Measurements from ENCODE around the gene RGS9. TPM values are rescaled to one million over a fixed set of nuclear protein-coding genes. Genes with fewer than 3 reads are reported as not detected.

The RGS9 gene
- total and polyA plus RNA-seq, 2 experiments from 2014 or later, result 3.1 to 3.3 TPM

- H3K4me2 ChIP-seq, result no peak overlapping the region
- TF ChIP-seq, protein P1, sequence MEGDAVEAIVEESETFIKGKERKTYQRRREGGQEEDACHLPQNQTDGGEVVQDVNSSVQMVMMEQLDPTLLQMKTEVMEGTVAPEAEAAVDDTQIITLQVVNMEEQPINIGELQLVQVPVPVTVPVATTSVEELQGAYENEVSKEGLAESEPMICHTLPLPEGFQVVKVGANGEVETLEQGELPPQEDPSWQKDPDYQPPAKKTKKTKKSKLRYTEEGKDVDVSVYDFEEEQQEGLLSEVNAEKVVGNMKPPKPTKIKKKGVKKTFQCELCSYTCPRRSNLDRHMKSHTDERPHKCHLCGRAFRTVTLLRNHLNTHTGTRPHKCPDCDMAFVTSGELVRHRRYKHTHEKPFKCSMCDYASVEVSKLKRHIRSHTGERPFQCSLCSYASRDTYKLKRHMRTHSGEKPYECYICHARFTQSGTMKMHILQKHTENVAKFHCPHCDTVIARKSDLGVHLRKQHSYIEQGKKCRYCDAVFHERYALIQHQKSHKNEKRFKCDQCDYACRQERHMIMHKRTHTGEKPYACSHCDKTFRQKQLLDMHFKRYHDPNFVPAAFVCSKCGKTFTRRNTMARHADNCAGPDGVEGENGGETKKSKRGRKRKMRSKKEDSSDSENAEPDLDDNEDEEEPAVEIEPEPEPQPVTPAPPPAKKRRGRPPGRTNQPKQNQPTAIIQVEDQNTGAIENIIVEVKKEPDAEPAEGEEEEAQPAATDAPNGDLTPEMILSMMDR (IDR thresholded peaks at IDR 0.05; ENCODE audit: poor library complexity), result no peak
- TF ChIP-seq EZH2 (IDR thresholded peaks at IDR 0.05; ENCODE audit: borderline replicate concordance), result no peak
- no peak for TF ChIP-seq EZH2phosphoT487 (IDR thresholded peaks at IDR 0.05; ENCODE audit: low read depth, severe bottlenecking, unreplicated experiment)
These were observed 33.3 kb upstream of the RGS9 start for GRCh38 chr17:65103896-65104295.

DNA sequence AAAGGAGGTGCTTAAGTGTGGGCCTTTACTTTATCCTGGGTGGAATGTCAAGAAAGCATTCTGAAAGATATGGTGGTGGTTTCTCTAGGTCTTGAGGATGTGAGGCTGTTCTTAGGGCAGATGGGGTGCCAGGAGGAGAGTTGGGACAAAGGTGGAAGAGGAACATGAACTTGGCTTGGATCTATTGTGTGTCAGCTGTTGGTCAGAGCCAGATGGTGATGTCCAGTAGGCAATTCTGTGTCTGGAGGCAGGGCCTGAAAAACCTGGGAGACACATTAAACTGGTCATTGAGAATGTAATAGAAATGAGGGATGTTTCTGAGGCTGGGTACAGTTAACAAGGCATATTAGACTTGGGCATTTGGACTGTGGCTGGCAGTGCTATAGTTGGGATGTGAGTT is 32.6 kb upstream of the RGS9 start:
- H2AFZ ChIP-seq, result no peak overlapping the region
- no peak for DNase-seq (ENCODE audit: low spot score)
- H3K36me3 ChIP-seq (replicated peaks; ENCODE audit: insufficient read depth, low read depth), result no peaks in the 10 kb centered on the region
- no peaks in the 10 kb centered on the region for H3K79me2 ChIP-seq
- no peak overlapping the region for H3K27ac ChIP-seq
- no peak for TF ChIP-seq EZH2phosphoT487 (IDR thresholded peaks at IDR 0.05; ENCODE audit: low read depth, severe bottlenecking, unreplicated experiment)
- TF ChIP-seq, protein P1 (IDR thresholded peaks at IDR 0.05; ENCODE audit: poor library complexity), result no peak
- no peaks in the 10 kb centered on the region for H4K20me1 ChIP-seq (ENCODE audit: insufficient read depth, poor library complexity, severe bottlenecking)
- peaks cover 10% of the 10 kb centered on the region for H3K4me1 ChIP-seq (ENCODE audit: insufficient read depth)
- no peaks in the 10 kb centered on the region for H3K27me3 ChIP-seq
- H3K9me2 ChIP-seq (replicated peaks; ENCODE audit: insufficient read depth), result no peaks in the 10 kb centered on the region
- H3K4me2 ChIP-seq, result no peak overlapping the region
- H3K4me3 ChIP-seq, result no peak overlapping the region
- no peaks in the 10 kb centered on the region for H3K9me3 ChIP-seq (ENCODE audit: low read depth)

More at GRCh38 chr17:65103896-65104295, 33.3 kb upstream of the RGS9 start:
- Histone ChIP-seq H3K27ac (no peak overlapping the region), H3K4me3 (no peak overlapping the region), H3K36me3 (replicated peaks; ENCODE audit: insufficient read depth, low read depth) (no peaks in the 10 kb centered on the region), H3K9me3 (ENCODE audit: low read depth) (no peaks in the 10 kb centered on the region), H2AFZ (no peak overlapping the region), H3K9me2 (replicated peaks; ENCODE audit: insufficient read depth) (no peaks in the 10 kb centered on the region), H3K27me3 (no peaks in the 10 kb centered on the region), H3K79me2 (no peaks in the 10 kb centered on the region), H4K20me1 (ENCODE audit: insufficient read depth, poor library complexity, severe bottlenecking) (no peaks in the 10 kb centered on the region), H3K4me1 (ENCODE audit: insufficient read depth) (peaks cover 10% of the 10 kb centered on the region)
- WGBS (ENCODE audit: low lambda C conversion rate, missing lambda C conversion rate), result 75% methylated on average over 5 of the region's 5 CpGs
- no peak for DNase-seq (ENCODE audit: low spot score)

GRCh38 chr17:65104973-65105372 is 32.2 kb upstream of the RGS9 start:
- peaks cover 8% of the 10 kb centered on the region for H3K4me1 ChIP-seq (ENCODE audit: insufficient read depth)
- no peaks in the 10 kb centered on the region for H3K36me3 ChIP-seq (replicated peaks; ENCODE audit: insufficient read depth, low read depth)
- H3K4me2 ChIP-seq, result no peak overlapping the region
- H3K9me3 ChIP-seq (ENCODE audit: low read depth), result no peaks in the 10 kb centered on the region
- no peaks in the 10 kb centered on the region for H4K20me1 ChIP-seq (ENCODE audit: insufficient read depth, poor library complexity, severe bottlenecking)
- H3K79me2 ChIP-seq, result no peaks in the 10 kb centered on the region
- WGBS (ENCODE audit: low lambda C conversion rate, missing lambda C conversion rate), result 79% methylated on average over 6 of the region's 6 CpGs
- no peak overlapping the region for H3K27ac ChIP-seq
- H3K4me3 ChIP-seq, result no peak overlapping the region
- H3K9me2 ChIP-seq (replicated peaks; ENCODE audit: insufficient read depth), result no peaks in the 10 kb centered on the region
- no peaks in the 10 kb centered on the region for H3K27me3 ChIP-seq
- no peak for DNase-seq (ENCODE audit: low spot score)
- H2AFZ ChIP-seq, result no peak overlapping the region
- no peak for TF ChIP-seq EZH2 (IDR thresholded peaks at IDR 0.05; ENCODE audit: borderline replicate concordance)
- TF ChIP-seq EZH2phosphoT487 (IDR thresholded peaks at IDR 0.05; ENCODE audit: low read depth, severe bottlenecking, unreplicated experiment), result no peak
- TF ChIP-seq, protein P1 (IDR thresholded peaks at IDR 0.05; ENCODE audit: poor library complexity), result no peak

DNA sequence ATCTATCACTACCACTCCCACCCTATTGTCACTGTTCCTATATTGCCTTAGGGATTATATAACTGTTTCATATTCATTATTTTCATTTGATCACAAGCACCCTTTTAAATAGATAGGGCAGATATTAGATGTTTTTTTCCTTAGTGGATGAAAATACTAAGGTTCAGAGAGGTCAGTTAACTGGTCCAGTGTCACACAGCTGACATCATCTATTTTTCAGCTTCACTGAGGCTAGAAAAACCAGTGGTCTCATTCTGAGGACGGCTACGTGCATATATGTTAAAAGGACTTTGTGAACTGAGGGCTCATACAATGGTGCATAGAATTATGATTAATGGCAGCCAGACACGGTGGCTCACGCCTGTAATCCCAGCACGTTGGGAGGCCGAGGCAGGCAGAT is 29.0 kb upstream of the RGS9 start:
- Histone ChIP-seq H3K27ac (no peak overlapping the region), H3K27me3 (no peaks in the 10 kb centered on the region), H2AFZ (no peak overlapping the region), H3K79me2 (no peaks in the 10 kb centered on the region), H3K4me3 (no peak overlapping the region), H3K9me3 (ENCODE audit: low read depth) (no peaks in the 10 kb centered on the region), H3K36me3 (replicated peaks; ENCODE audit: insufficient read depth, low read depth) (no peaks in the 10 kb centered on the region), H3K4me2 (no peak overlapping the region), H3K4me1 (ENCODE audit: insufficient read depth) (no peaks in the 10 kb centered on the region), H4K20me1 (ENCODE audit: insufficient read depth, poor library complexity, severe bottlenecking) (no peaks in the 10 kb centered on the region), H3K9me2 (replicated peaks; ENCODE audit: insufficient read depth) (no peaks in the 10 kb centered on the region)
- DNase-seq (ENCODE audit: low spot score), result no peak
- TF ChIP-seq EZH2 (IDR thresholded peaks at IDR 0.05; ENCODE audit: borderline replicate concordance) (no peak), EZH2phosphoT487 (IDR thresholded peaks at IDR 0.05; ENCODE audit: low read depth, severe bottlenecking, unreplicated experiment) (no peak)
- TF ChIP-seq, protein P1 (IDR thresholded peaks at IDR 0.05; ENCODE audit: poor library complexity), result no peak
- 97% methylated on average over 6 of the region's 6 CpGs for WGBS (ENCODE audit: low lambda C conversion rate, missing lambda C conversion rate)
